Parathyroid adenoma (tissue), 2 donors: ENCODE results near the gene GRAMD1B.

ENCODE experiments used
- H2AFZ ChIP-seq: fragments of 300-600 bp; sonication (generic); one replicate; pipeline ENCODE4 v1.7.0; 2017; ENCODE audit warnings: antibody characterized with exemption, mild to moderate bottlenecking
- H3K27ac ChIP-seq: fragments of 300-600 bp; sonication (generic); one replicate; pipeline ENCODE4 v1.7.0; 2017
- H3K27me3 ChIP-seq: fragments of 300-600 bp; sonication (generic); one replicate; pipeline ENCODE4 v1.7.0; 2017; ENCODE audit warnings: low read length; ENCODE audit not compliant: control insufficient read depth, insufficient read depth
- H3K36me3 ChIP-seq: fragments of 300-600 bp; sonication (generic); one replicate; pipeline ENCODE4 v1.7.0; 2017; ENCODE audit warnings: low read length; ENCODE audit not compliant: control insufficient read depth, insufficient read depth
- H3K4me1 ChIP-seq: fragments of 300-600 bp; sonication (generic); one replicate; pipeline ENCODE4 v1.7.0; 2017; ENCODE audit warnings: control low read depth
- H3K4me2 ChIP-seq: fragments of 300-600 bp; sonication (generic); one replicate; pipeline ENCODE4 v1.7.0; 2017; ENCODE audit warnings: low read length
- H3K4me3 ChIP-seq: fragments of 300-600 bp; sonication (generic); one replicate; pipeline ENCODE4 v1.7.0; 2017; ENCODE audit warnings: low read depth, low read length
- H3K79me2 ChIP-seq: fragments of 300-600 bp; sonication (generic); one replicate; pipeline ENCODE4 v1.7.0; 2017; ENCODE audit warnings: control low read depth
- H3K9ac ChIP-seq: fragments of 300-600 bp; sonication (generic); one replicate; pipeline ENCODE4 v1.7.0; 2017; ENCODE audit warnings: mild to moderate bottlenecking
- H3K9me3 ChIP-seq: fragments of 300-600 bp; sonication (generic); one replicate; pipeline ENCODE4 v1.7.0; 2017; ENCODE audit warnings: low read length; ENCODE audit not compliant: control insufficient read depth
- TF ChIP-seq, protein P1 (sequence below): fragments of 300-600 bp; sonication (generic); IDR thresholded peaks from one replicate; pipeline ENCODE4 v1.7.0; 2017; ENCODE audit warnings: antibody characterized with exemption, mild to moderate bottlenecking
- donor health status: primary hyperparathyroidism.

GRAMD1B gene

DNA sequence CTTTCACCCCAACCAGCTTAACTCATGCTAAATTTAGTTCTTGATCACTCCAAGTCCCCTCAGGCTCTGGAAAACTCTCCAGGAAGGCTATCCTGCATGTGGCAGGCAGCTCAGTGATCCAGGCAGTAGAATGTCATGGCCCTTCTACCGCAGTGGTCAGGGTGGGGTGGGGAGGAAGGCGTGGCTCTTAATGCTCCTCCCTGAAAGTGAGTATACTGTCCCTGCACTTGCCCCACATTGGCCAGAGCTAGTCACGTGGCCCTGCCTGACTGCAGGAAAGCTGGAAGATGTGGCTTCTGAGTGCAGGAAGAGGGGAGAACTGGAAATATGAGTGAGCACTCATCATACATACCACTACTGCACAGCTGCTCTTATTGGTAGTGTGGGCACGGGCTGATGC lies 102.1 kb downstream of the GRAMD1B start:
- H3K27me3 ChIP-seq: no peaks in the 10 kb centered on the region
- TF ChIP-seq, protein P1, sequence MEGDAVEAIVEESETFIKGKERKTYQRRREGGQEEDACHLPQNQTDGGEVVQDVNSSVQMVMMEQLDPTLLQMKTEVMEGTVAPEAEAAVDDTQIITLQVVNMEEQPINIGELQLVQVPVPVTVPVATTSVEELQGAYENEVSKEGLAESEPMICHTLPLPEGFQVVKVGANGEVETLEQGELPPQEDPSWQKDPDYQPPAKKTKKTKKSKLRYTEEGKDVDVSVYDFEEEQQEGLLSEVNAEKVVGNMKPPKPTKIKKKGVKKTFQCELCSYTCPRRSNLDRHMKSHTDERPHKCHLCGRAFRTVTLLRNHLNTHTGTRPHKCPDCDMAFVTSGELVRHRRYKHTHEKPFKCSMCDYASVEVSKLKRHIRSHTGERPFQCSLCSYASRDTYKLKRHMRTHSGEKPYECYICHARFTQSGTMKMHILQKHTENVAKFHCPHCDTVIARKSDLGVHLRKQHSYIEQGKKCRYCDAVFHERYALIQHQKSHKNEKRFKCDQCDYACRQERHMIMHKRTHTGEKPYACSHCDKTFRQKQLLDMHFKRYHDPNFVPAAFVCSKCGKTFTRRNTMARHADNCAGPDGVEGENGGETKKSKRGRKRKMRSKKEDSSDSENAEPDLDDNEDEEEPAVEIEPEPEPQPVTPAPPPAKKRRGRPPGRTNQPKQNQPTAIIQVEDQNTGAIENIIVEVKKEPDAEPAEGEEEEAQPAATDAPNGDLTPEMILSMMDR: no peak

DNA sequence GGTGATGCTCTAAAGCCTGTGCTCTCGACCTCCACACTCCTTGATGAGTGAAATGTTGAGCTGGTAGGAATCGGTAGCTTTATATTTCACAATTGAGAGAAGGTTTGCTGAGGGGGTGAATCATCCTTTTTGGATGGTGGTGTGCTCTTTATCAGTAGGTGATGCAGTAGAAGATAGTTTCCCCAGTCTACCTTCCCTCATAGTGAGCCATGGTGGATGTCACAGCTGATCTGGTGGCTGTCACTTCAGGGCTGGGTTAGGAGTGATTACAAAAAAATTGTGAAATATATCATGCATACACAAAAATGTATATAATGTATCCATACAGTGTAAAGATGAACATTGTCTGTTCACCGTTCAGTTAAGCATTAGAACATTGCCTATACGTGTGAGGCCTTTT lies 105.3 kb downstream of the GRAMD1B start:
- no peaks in the 10 kb centered on the region for H3K79me2 ChIP-seq
- peaks cover 8% of the 10 kb centered on the region for H3K4me1 ChIP-seq
- no peak overlapping the region for H3K27ac ChIP-seq
- no peak overlapping the region for H2AFZ ChIP-seq
- no peak overlapping the region for H3K4me3 ChIP-seq
- H3K36me3 ChIP-seq: no peaks in the 10 kb centered on the region
- H3K9ac ChIP-seq: no peak overlapping the region
- H3K27me3 ChIP-seq: no peaks in the 10 kb centered on the region
- TF ChIP-seq, protein P1: no peak
- no peak overlapping the region for H3K4me2 ChIP-seq
- no peaks in the 10 kb centered on the region for H3K9me3 ChIP-seq

More for the DNA sequence above, 102.1 kb downstream of the GRAMD1B start:
- Histone ChIP-seq H3K36me3 (no peaks in the 10 kb centered on the region), H2AFZ (no peak overlapping the region), H3K4me3 (no peak overlapping the region), H3K9ac (no peak overlapping the region), H3K9me3 (no peaks in the 10 kb centered on the region), H3K79me2 (no peaks in the 10 kb centered on the region), H3K4me2 (no peak overlapping the region), H3K27ac (peak overlapping the region; percentile 55), H3K4me1 (peaks cover 8% of the 10 kb centered on the region)

DNA sequence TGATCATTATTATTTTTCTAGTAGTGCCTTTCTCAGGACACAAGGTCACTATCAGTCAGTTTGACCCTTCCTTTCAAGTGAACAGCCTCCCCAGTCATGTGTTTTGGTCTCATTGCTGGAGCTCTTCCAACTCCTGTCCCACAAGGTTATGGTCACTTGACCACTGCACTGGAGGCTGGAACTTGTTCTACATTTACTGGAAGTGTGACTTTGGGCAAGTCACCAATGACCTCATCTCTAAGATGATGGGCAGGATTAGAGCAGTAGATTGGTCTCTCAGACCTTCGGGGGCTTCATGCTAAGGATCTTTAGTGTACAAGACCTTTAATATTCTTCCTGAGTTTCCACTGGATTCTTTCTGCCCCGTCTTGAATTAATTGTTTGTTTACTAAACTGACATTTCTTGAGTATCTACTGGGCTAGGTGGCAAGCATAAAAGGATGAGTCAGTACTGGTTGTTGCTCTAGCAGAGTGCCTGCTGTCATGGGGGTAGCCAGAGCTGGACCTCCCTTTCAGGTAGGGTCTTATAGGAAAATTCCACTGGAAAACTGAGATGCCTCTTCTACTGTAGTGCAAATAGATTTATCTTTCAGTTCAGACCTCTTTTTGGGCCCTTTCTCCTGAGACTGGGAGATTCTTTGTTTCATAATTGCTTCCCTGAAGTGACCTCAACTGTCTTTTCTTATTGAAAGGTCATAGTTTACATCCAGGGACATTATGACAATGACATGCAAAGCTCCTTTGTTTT lies 106.8 kb downstream of the GRAMD1B start:
- H3K4me3 ChIP-seq: no peak overlapping the region
- no peak overlapping the region for H3K27ac ChIP-seq
- peaks cover 3% of the 10 kb centered on the region for H3K4me1 ChIP-seq
- no peaks in the 10 kb centered on the region for H3K27me3 ChIP-seq
- no peak overlapping the region for H3K9ac ChIP-seq
- H3K4me2 ChIP-seq: no peak overlapping the region
- TF ChIP-seq, protein P1: no peak
- H3K9me3 ChIP-seq: no peaks in the 10 kb centered on the region
- H3K79me2 ChIP-seq: no peaks in the 10 kb centered on the region
- no peaks in the 10 kb centered on the region for H3K36me3 ChIP-seq
- no peak overlapping the region for H2AFZ ChIP-seq

DNA sequence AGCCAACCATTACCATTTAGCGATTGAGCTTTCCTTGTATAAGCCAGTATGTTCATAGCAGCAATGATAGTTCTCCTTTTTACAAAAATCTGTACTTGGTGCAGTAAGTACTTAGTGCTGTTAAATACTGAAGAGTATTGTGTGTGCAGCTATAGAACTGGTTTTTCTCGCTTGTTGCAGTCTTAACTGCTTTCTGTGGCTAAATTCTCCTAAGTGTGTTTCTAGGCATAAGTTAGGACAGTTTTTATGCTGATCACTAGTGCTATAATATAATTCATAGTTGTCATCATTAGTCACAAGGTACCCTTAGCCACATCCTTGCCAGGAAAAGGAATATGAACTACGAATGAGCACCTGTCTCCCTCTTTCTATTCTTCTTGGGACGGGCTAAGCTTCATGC lies 107.7 kb downstream of the GRAMD1B start:
- Histone ChIP-seq H3K79me2 (no peaks in the 10 kb centered on the region), H3K36me3 (no peaks in the 10 kb centered on the region), H3K4me2 (no peak overlapping the region), H3K4me1 (no peaks in the 10 kb centered on the region), H3K27ac (no peak overlapping the region), H2AFZ (no peak overlapping the region), H3K4me3 (no peak overlapping the region), H3K27me3 (no peaks in the 10 kb centered on the region), H3K9ac (no peak overlapping the region), H3K9me3 (no peaks in the 10 kb centered on the region)
- TF ChIP-seq, protein P1: no peak

DNA sequence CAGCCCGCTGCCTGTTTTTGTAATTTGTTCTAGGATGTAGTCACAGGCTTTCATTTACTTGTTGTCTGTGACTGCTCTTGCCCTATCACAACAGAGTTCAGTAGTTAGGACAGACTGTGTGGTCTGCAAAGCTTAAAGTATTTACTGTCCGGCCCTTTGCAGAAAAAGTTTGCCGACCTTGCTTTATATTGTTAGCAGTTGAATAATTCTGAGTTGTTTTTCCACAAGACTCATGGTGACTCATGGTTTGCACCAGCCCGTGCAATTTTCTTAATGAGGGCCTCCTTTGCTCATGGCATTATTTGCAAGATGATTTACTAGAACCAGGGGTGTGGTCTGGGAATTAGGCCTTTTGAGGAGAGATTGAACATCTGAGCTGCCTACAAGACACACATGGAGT lies 113.7 kb downstream of the GRAMD1B start:
- no peaks in the 10 kb centered on the region for H3K27me3 ChIP-seq

More for the DNA sequence above, 113.7 kb downstream of the GRAMD1B start:
- Histone ChIP-seq H3K4me1 (no peaks in the 10 kb centered on the region), H3K4me2 (no peak overlapping the region), H2AFZ (no peak overlapping the region), H3K9ac (no peak overlapping the region), H3K36me3 (no peaks in the 10 kb centered on the region), H3K27ac (no peak overlapping the region), H3K4me3 (no peak overlapping the region), H3K79me2 (no peaks in the 10 kb centered on the region), H3K9me3 (no peaks in the 10 kb centered on the region)
- TF ChIP-seq, protein P1: no peak
